SK-N-DZ (cell line): ENCODE measurements around the gene COQ3.

ENCODE experiments used
- DNase-seq: peaks from one replicate; pipeline ENCODE4 v3.0.0-alpha.2; 2015; ENCODE audit warnings: low spot score

The COQ3 gene

GRCh38 chr6:99333068-99333467 is 60.9 kb downstream of the COQ3 start:
- DNase-seq: no peak

GRCh38 chr6:99331531-99331930 is 62.5 kb downstream of the COQ3 start:
- no peak for DNase-seq

DNA sequence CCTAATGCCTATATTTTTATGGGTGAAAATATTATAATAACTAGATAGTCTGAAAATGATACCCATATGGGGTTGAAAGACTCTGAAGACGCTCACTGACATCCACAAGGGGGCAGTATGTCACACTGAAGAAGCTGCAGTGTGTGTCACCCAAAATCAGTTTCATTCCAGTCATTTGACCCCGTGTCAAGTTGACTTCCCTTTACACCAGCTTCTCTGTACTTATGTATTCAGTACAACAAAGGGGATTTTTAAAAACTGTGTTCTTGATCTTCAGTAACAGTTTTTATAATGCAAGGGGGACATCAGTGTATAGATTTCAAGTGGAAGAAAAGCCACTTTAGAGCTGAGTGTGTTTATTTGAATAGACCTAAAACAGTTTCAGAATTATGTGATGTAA is 63.8 kb downstream of the COQ3 start:
- peak; percentile 61 for DNase-seq

GRCh38 chr6:99324996-99325395 is 69.0 kb downstream of the COQ3 start:
- no peak for DNase-seq
